ENCODE measurements around the gene ZNF514. TPM values are rescaled to one million over a fixed set of nuclear protein-coding genes. Genes with fewer than 3 reads are reported as not detected.
"Not testable (repeated sequence)": the region's sequence is repeated elsewhere in the genome, so short reads cannot be mapped to it uniquely, and the experiment has no call there.

Gene ZNF514
- polyA plus RNA-seq, result 10 to 100 TPM in 1 of 4 donors, 1 to 10 TPM in 3; 3.8 to 18.9 (median 7.3) TPM
- long read RNA-seq, donor 1, result 0 reads
- long read RNA-seq, donor 2, result 0 reads
- long read RNA-seq, donor 3, partial matches to known transcripts, result 0 of 1 reads
- long read RNA-seq, donor 3, other reads (novel, unspliced or antisense), result 0 of 1 reads
- long read RNA-seq, donor 4, result 0 reads
- long read RNA-seq, donor 5, full-length matches to known transcripts, result 3 of 3 reads
- long read RNA-seq, donor 5, partial matches to known transcripts, result 0 of 3 reads
- long read RNA-seq, donor 5, other reads (novel, unspliced or antisense), result 0 of 3 reads
- long read RNA-seq, donor 6, partial matches to known transcripts, result 0 of 1 reads
- long read RNA-seq, donor 6, other reads (novel, unspliced or antisense), result 0 of 1 reads
- long read RNA-seq, donor 7, result 0 reads
- long read RNA-seq, donor 8, result 0 reads
- long read RNA-seq, donor 9, result 0 reads
- long read RNA-seq, donor 10, full-length matches to known transcripts, result 1 of 1 reads
- long read RNA-seq, donor 10, partial matches to known transcripts, result 0 of 1 reads
- long read RNA-seq, donor 10, other reads (novel, unspliced or antisense), result 0 of 1 reads

GRCh38 chr2:95159690-95160449, at the start of gene ZNF514:
TSS of gene ZNF514 (minus strand) at chr2:95159848. CDS start at chr2:95153253, 6,595 bp downstream.
- DNase-seq (peak; percentile 67 to 88), FAIRE-seq (no peak)
- WGBS, 3 donors, result 6 to 10% (median 9%) methylated on average over 46 to 64 of the region's 64 CpGs
- H3K27me3 ChIP-seq (ENCODE audit: control insufficient read depth in 3 of 3, insufficient read depth in 3 of 3, low read length in 3 of 3), result no peaks in the 10 kb centered on the region
- H3K9me3 ChIP-seq (ENCODE audit: control insufficient read depth in 2 of 2, insufficient read depth in 1 of 2, low read depth in 1 of 2, low read length in 1 of 2), result peaks cover 0 to 24% of the 10 kb centered on the region in 2 donors
- H3K4me3 ChIP-seq (ENCODE audit: low read depth in 1 of 3, low read length in 3 of 3), result peak within 1 kb of the TSS; percentile 66 to 80 (median 70)
- peaks cover 0 to 7% (median 0%) of the 10 kb centered on the region in 3 donors for H3K4me1 ChIP-seq (ENCODE audit: control insufficient read depth in 3 of 3, insufficient read depth in 2 of 3, low read depth in 1 of 3, low read length in 2 of 3)
- peak within 1 kb of the TSS; percentile 5 to 77 (median 67) for H3K27ac ChIP-seq (ENCODE audit: low read depth in 1 of 3, low read length in 2 of 3)
- peaks cover 0 to 21% (median 0%) of the 10 kb centered on the region in 3 donors for H3K36me3 ChIP-seq (ENCODE audit: control insufficient read depth in 3 of 3, insufficient read depth in 2 of 3, low read depth in 1 of 3, low read length in 3 of 3)

GRCh38 chr2:95208106-95208505, 48.5 kb upstream of the ZNF514 start:
- Histone ChIP-seq H3K4me3 (ENCODE audit: low read depth in 1 of 3, low read length in 3 of 3) (peak overlapping the region in 2 of 3 donors; percentile 67 to 76), H3K36me3 (ENCODE audit: control insufficient read depth in 3 of 3, insufficient read depth in 2 of 3, low read depth in 1 of 3, low read length in 3 of 3) (peaks cover 0 to 8% (median 7%) of the 10 kb centered on the region in 3 donors), H3K27ac (ENCODE audit: low read depth in 1 of 3, low read length in 2 of 3) (no peak overlapping the region), H3K4me1 (ENCODE audit: control insufficient read depth in 3 of 3, insufficient read depth in 2 of 3, low read depth in 1 of 3, low read length in 2 of 3) (peaks cover 0 to 4% (median 0%) of the 10 kb centered on the region in 3 donors), H3K9me3 (ENCODE audit: control insufficient read depth in 2 of 2, insufficient read depth in 1 of 2, low read depth in 1 of 2, low read length in 1 of 2) (peaks cover 0 to 26% of the 10 kb centered on the region in 2 donors), H3K27me3 (ENCODE audit: control insufficient read depth in 3 of 3, insufficient read depth in 3 of 3, low read length in 3 of 3) (no peaks in the 10 kb centered on the region)
- FAIRE-seq (no peak), DNase-seq (no peak)
- WGBS, 3 donors, result 67 to 78% (median 75%) methylated on average over 6 of the region's 6 CpGs

- Histone ChIP-seq H3K36me3 (ENCODE audit: control insufficient read depth in 3 of 3, insufficient read depth in 2 of 3, low read depth in 1 of 3, low read length in 3 of 3) (peaks cover 0 to 7% (median 2%) of the 10 kb centered on the region in 3 donors), H3K9me3 (ENCODE audit: control insufficient read depth in 2 of 2, insufficient read depth in 1 of 2, low read depth in 1 of 2, low read length in 1 of 2) (peaks cover 0 to 21% of the 10 kb centered on the region in 2 donors), H3K27me3 (ENCODE audit: control insufficient read depth in 3 of 3, insufficient read depth in 3 of 3, low read length in 3 of 3) (no peaks in the 10 kb centered on the region), H3K4me1 (ENCODE audit: control insufficient read depth in 3 of 3, insufficient read depth in 2 of 3, low read depth in 1 of 3, low read length in 2 of 3) (peaks cover 0 to 4% (median 0%) of the 10 kb centered on the region in 3 donors), H3K4me3 (ENCODE audit: low read depth in 1 of 3, low read length in 3 of 3) (peak within 1 kb of the TSS; percentile 61 to 76 (median 67)), H3K27ac (ENCODE audit: low read depth in 1 of 3, low read length in 2 of 3) (peak within 1 kb of the TSS; percentile 77 to 93 (median 80))
- 1 to 2% (median 2%) methylated on average over 70 to 74 of the region's 74 CpGs for WGBS, 3 donors
- DNase-seq (peak; percentile 92 to 96), FAIRE-seq (no peak)
Measured at GRCh38 chr2:95207111-95207961, 47.7 kb upstream of the ZNF514 start, which contains the start of gene ZNF892. TSS of gene ZNF892 (plus strand) at chr2:95207521. CDS start at chr2:95207816, 295 bp downstream.

- no peak for FAIRE-seq
- WGBS, 3 donors, result 42 to 60% (median 52%) methylated on average over 10 of the region's 10 CpGs
Measured at GRCh38 chr2:95206096-95206495, 46.4 kb upstream of the ZNF514 start.

GRCh38 chr2:95204396-95204795, 44.7 kb upstream of the ZNF514 start:
- peaks cover 0 to 4% (median 0%) of the 10 kb centered on the region in 3 donors for H3K4me1 ChIP-seq (ENCODE audit: control insufficient read depth in 3 of 3, insufficient read depth in 2 of 3, low read depth in 1 of 3, low read length in 2 of 3)
- no peak overlapping the region for H3K27ac ChIP-seq (ENCODE audit: low read depth in 1 of 3, low read length in 2 of 3)
- no peaks in the 10 kb centered on the region for H3K36me3 ChIP-seq (ENCODE audit: control insufficient read depth in 3 of 3, insufficient read depth in 2 of 3, low read depth in 1 of 3, low read length in 3 of 3)
- FAIRE-seq (no peak), DNase-seq (no peak)
- H3K27me3 ChIP-seq (ENCODE audit: control insufficient read depth in 3 of 3, insufficient read depth in 3 of 3, low read length in 3 of 3), result peaks cover 0 to 3% (median 0%) of the 10 kb centered on the region in 3 donors
- H3K4me3 ChIP-seq (ENCODE audit: low read depth in 1 of 3, low read length in 3 of 3), result no peak overlapping the region
- H3K9me3 ChIP-seq (ENCODE audit: control insufficient read depth in 2 of 2, insufficient read depth in 1 of 2, low read depth in 1 of 2, low read length in 1 of 2), result peaks cover 0 to 7% of the 10 kb centered on the region in 2 donors
- 85 to 93% (median 91%) methylated on average over 2 of the region's 2 CpGs for WGBS, 3 donors

More at GRCh38 chr2:95206096-95206495, 46.4 kb upstream of the ZNF514 start:
- Histone ChIP-seq H3K9me3 (ENCODE audit: control insufficient read depth in 2 of 2, insufficient read depth in 1 of 2, low read depth in 1 of 2, low read length in 1 of 2) (peaks cover 0 to 12% of the 10 kb centered on the region in 2 donors), H3K27me3 (ENCODE audit: control insufficient read depth in 3 of 3, insufficient read depth in 3 of 3, low read length in 3 of 3) (no peaks in the 10 kb centered on the region), H3K36me3 (ENCODE audit: control insufficient read depth in 3 of 3, insufficient read depth in 2 of 3, low read depth in 1 of 3, low read length in 3 of 3) (no peaks in the 10 kb centered on the region), H3K4me1 (ENCODE audit: control insufficient read depth in 3 of 3, insufficient read depth in 2 of 3, low read depth in 1 of 3, low read length in 2 of 3) (peaks cover 0 to 4% (median 0%) of the 10 kb centered on the region in 3 donors), H3K27ac (ENCODE audit: low read depth in 1 of 3, low read length in 2 of 3) (no peak overlapping the region), H3K4me3 (ENCODE audit: low read depth in 1 of 3, low read length in 3 of 3) (no peak overlapping the region)
- no peak for DNase-seq

GRCh38 chr2:95203911-95204310, 44.3 kb upstream of the ZNF514 start:
- H3K4me3 ChIP-seq (ENCODE audit: low read depth in 1 of 3, low read length in 3 of 3), result no peak overlapping the region
- no peak overlapping the region for H3K27ac ChIP-seq (ENCODE audit: low read depth in 1 of 3, low read length in 2 of 3)
- H3K27me3 ChIP-seq (ENCODE audit: control insufficient read depth in 3 of 3, insufficient read depth in 3 of 3, low read length in 3 of 3), result peaks cover 0 to 3% (median 0%) of the 10 kb centered on the region in 3 donors
- FAIRE-seq (no peak), DNase-seq (no peak)
- peaks cover 0 to 4% (median 0%) of the 10 kb centered on the region in 3 donors for H3K4me1 ChIP-seq (ENCODE audit: control insufficient read depth in 3 of 3, insufficient read depth in 2 of 3, low read depth in 1 of 3, low read length in 2 of 3)
- 78 to 86% (median 83%) methylated on average over 4 of the region's 4 CpGs for WGBS, 3 donors
- H3K9me3 ChIP-seq (ENCODE audit: control insufficient read depth in 2 of 2, insufficient read depth in 1 of 2, low read depth in 1 of 2, low read length in 1 of 2), result peaks cover 0 to 3% of the 10 kb centered on the region in 2 donors
- H3K36me3 ChIP-seq (ENCODE audit: control insufficient read depth in 3 of 3, insufficient read depth in 2 of 3, low read depth in 1 of 3, low read length in 3 of 3), result no peaks in the 10 kb centered on the region

GRCh38 chr2:95192956-95193355, 33.3 kb upstream of the ZNF514 start:
- H3K27me3 ChIP-seq (ENCODE audit: control insufficient read depth in 3 of 3, insufficient read depth in 3 of 3, low read length in 3 of 3), result peaks cover 0 to 11% (median 4%) of the 10 kb centered on the region in 3 donors
- not testable (repeated sequence) for FAIRE-seq; H3K27ac ChIP-seq (ENCODE audit: low read depth in 1 of 3, low read length in 2 of 3); H3K4me1 ChIP-seq (ENCODE audit: control insufficient read depth in 3 of 3, insufficient read depth in 2 of 3, low read depth in 1 of 3, low read length in 2 of 3); H3K36me3 ChIP-seq (ENCODE audit: control insufficient read depth in 3 of 3, insufficient read depth in 2 of 3, low read depth in 1 of 3, low read length in 3 of 3); H3K9me3 ChIP-seq (ENCODE audit: control insufficient read depth in 2 of 2, insufficient read depth in 1 of 2, low read depth in 1 of 2, low read length in 1 of 2); H3K4me3 ChIP-seq (ENCODE audit: low read depth in 1 of 3, low read length in 3 of 3)
- DNase-seq, result peak; percentile 18 to 34
- WGBS, 3 donors, result 21 to 32% (median 28%) methylated on average over 9 to 15 of the region's 15 CpGs

Measured in small intestine (tissue), 16 donors.